SU-DHL-6 (cell line): ENCODE data around the gene BEX4.
"Not testable (repeated sequence)": the region's sequence is repeated elsewhere in the genome, so short reads cannot be mapped to it uniquely, and the experiment has no call there.

Source experiments
- H2AFZ ChIP-seq: fragments of 200-600 bp; sonication (generic); 2 replicates; pipeline ENCODE4 v1.6.1; 2014; ENCODE audit warnings: low read depth, mild to moderate bottlenecking, moderate library complexity, mixed read lengths, antibody characterized with exemption, low read length; ENCODE audit not compliant: severe bottlenecking
- H3F3A ChIP-seq: fragments of 200-600 bp; shearing (Covaris generic); 2 replicates; pipeline ENCODE4 v1.6.0; 2016; ENCODE audit warnings: antibody characterized with exemption, mild to moderate bottlenecking; ENCODE audit not compliant: insufficient read depth
- H3K27ac ChIP-seq: fragments of 200-600 bp; sonication (generic); 2 replicates; pipeline ENCODE4 v1.5.1; 2016; ENCODE audit warnings: low read depth, mild to moderate bottlenecking, low read length, moderate library complexity, mixed read lengths
- H3K27me3 ChIP-seq: fragments of 200-600 bp; sonication (generic), shearing (Covaris generic); 2 replicates; pipeline ENCODE4 v1.6.0; 2014; ENCODE audit warnings: mild to moderate bottlenecking, low read length
- H3K36me3 ChIP-seq: fragments of 200-600 bp; sonication (generic); 2 replicates; pipeline ENCODE4 v1.6.1; 2014; ENCODE audit warnings: mild to moderate bottlenecking, low read length, mixed read lengths
- H3K4me2 ChIP-seq: fragments of 300-600, 200-600 bp; shearing (Covaris generic), sonication (generic); 2 replicates; pipeline ENCODE4 v1.6.0; 2014; ENCODE audit warnings: low read length, low read depth, mild to moderate bottlenecking; ENCODE audit not compliant: poor library complexity, severe bottlenecking
- H3K4me3 ChIP-seq: fragments of 200-600 bp; sonication (generic); 2 replicates; pipeline ENCODE4 v1.5.1; 2014; ENCODE audit warnings: antibody characterized with exemption, low read length, mild to moderate bottlenecking, mixed read lengths; ENCODE audit not compliant: insufficient read depth, poor library complexity, severe bottlenecking
- H3K79me2 ChIP-seq: fragments of 200-600 bp; sonication (generic); 2 replicates; pipeline ENCODE4 v1.6.1; 2014; ENCODE audit warnings: mild to moderate bottlenecking, low read length, moderate library complexity; ENCODE audit not compliant: insufficient read depth
- H3K9ac ChIP-seq: fragments of 200-600 bp; sonication (generic); 2 replicates; pipeline ENCODE4 v1.7.0; 2014; ENCODE audit warnings: mild to moderate bottlenecking, low read length
- H3K9me2 ChIP-seq: fragments of 200-600 bp; sonication (generic); replicated peaks from 2 replicates; pipeline ENCODE4 v1.6.1; 2014; ENCODE audit warnings: low read length; ENCODE audit not compliant: insufficient read depth
- H3K9me3 ChIP-seq: fragments of 200-600 bp; sonication (generic); 2 replicates; pipeline ENCODE4 v1.6.1; 2014; ENCODE audit warnings: low read length, mixed read lengths; ENCODE audit not compliant: insufficient read depth
- H4K20me1 ChIP-seq: fragments of 200-600 bp; sonication (generic); 2 replicates; pipeline ENCODE4 v1.6.1; 2014; ENCODE audit warnings: low read depth, mild to moderate bottlenecking, antibody characterized with exemption, low read length, moderate library complexity, mixed read lengths
- CTCF ChIP-seq: fragments of 200-600 bp; sonication (generic); IDR thresholded peaks from one replicate; pipeline ENCODE4 v1.5.1; 2017; ENCODE audit warnings: antibody characterized with exemption, mild to moderate bottlenecking, low read length, moderate library complexity; ENCODE audit not compliant: insufficient read depth, poor library complexity, severe bottlenecking
- EZH2phosphoT487 ChIP-seq: fragments of 200-600 bp; sonication (generic), shearing (Covaris generic); conservative IDR thresholded peaks from 2 replicates; pipeline ENCODE4 v1.6.1; 2018; ENCODE audit warnings: mild to moderate bottlenecking, antibody characterized with exemption, low read length, moderate library complexity, mixed read lengths

Gene BEX4

GRCh38 chrX:103187953-103188475, 26.9 kb upstream of the BEX4 start:
- no peaks in the 10 kb centered on the region for H3K36me3 ChIP-seq
- H3K27me3 ChIP-seq = no peaks in the 10 kb centered on the region
- TF ChIP-seq EZH2phosphoT487 = no peak
- no peak for TF ChIP-seq CTCF
- H3F3A ChIP-seq = no peaks in the 10 kb centered on the region
- no peak overlapping the region for H3K9ac ChIP-seq
- no peak overlapping the region for H3K4me2 ChIP-seq
- H3K9me2 ChIP-seq = no peaks in the 10 kb centered on the region
- H3K79me2 ChIP-seq = no peaks in the 10 kb centered on the region
- H3K27ac ChIP-seq = no peak overlapping the region
- no peak overlapping the region for H3K4me3 ChIP-seq
- no peak overlapping the region for H2AFZ ChIP-seq
- no peaks in the 10 kb centered on the region for H3K9me3 ChIP-seq
- no peaks in the 10 kb centered on the region for H4K20me1 ChIP-seq

- no peaks in the 10 kb centered on the region for H3K9me3 ChIP-seq
- TF ChIP-seq EZH2phosphoT487 (no peak), CTCF (no peak)
- no peaks in the 10 kb centered on the region for H4K20me1 ChIP-seq
- H3K36me3 ChIP-seq = no peaks in the 10 kb centered on the region
- H3F3A ChIP-seq = no peaks in the 10 kb centered on the region
- no peak overlapping the region for H3K9ac ChIP-seq
- no peak overlapping the region for H3K4me2 ChIP-seq
- no peak overlapping the region for H3K4me3 ChIP-seq
- H2AFZ ChIP-seq = no peak overlapping the region
- no peaks in the 10 kb centered on the region for H3K27me3 ChIP-seq
- no peaks in the 10 kb centered on the region for H3K9me2 ChIP-seq
- H3K27ac ChIP-seq = no peak overlapping the region
- no peaks in the 10 kb centered on the region for H3K79me2 ChIP-seq
Observed at GRCh38 chrX:103197721-103198306, 17.1 kb upstream of the BEX4 start.

GRCh38 chrX:103198668-103199067, 16.2 kb upstream of the BEX4 start:
- H4K20me1 ChIP-seq, H3K9me2 ChIP-seq, H3K36me3 ChIP-seq, H3K79me2 ChIP-seq, H3K4me3 ChIP-seq, H3K27ac ChIP-seq, H3K27me3 ChIP-seq, H3F3A ChIP-seq, H3K9ac ChIP-seq, H2AFZ ChIP-seq, H3K9me3 ChIP-seq, H3K4me2 ChIP-seq: not testable (repeated sequence)

GRCh38 chrX:103201041-103201440, 13.9 kb upstream of the BEX4 start:
- Histone ChIP-seq H3K4me3 (no peak overlapping the region), H3K36me3 (no peaks in the 10 kb centered on the region), H3K27ac (no peak overlapping the region), H3K9ac (no peak overlapping the region), H4K20me1 (no peaks in the 10 kb centered on the region), H2AFZ (no peak overlapping the region), H3K79me2 (no peaks in the 10 kb centered on the region), H3K4me2 (no peak overlapping the region), H3F3A (no peaks in the 10 kb centered on the region), H3K9me3 (no peaks in the 10 kb centered on the region), H3K9me2 (no peaks in the 10 kb centered on the region), H3K27me3 (no peaks in the 10 kb centered on the region)
- TF ChIP-seq CTCF (no peak), EZH2phosphoT487 (no peak)
